ENCODE measurements around the gene A4GALT.

DNA sequence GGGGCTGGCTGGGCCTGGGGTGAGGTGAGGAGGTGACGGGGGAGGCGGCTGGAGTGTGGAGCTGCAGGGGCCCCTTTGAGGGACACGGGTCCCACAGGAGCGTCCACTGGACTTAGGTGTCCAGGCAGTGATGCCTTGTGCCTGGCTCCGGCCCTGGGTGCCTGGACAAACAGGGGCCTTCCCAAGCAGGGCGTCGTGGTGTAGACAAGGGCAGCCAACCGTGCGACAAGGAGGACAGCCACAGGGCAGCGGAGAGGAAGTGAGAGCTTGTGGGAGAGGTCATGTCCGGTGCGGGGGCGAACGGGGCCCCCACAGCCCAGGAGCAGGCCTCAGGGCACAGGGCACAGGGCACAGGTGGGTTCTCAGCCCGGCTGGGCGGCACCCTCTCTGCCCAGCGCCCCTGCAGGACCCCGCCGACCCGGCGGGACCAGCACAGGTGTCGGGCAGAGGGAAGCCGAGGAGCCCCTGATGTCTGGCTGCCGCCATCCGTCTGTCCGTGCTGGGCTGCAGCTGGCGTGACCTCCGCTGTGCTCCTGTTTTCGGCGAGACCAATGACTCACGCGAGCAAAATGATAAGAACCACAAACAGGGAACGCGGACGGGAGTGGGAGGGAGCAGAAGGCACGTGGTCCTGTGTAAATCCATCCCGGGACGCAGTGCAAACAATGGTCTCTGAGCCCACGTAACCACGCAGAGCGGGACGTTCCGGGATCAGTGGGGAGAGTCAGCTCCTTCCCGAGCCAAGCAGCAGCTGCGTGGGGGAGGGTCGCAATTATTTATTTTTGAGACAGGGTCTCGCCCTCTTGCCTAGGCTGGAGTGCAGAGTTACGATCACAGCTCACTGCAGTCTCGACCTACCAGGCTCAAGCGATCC lies 49.1 kb upstream of the A4GALT start:
- TF ChIP-seq CTCF (IDR thresholded peaks at IDR 0.05): no peak
- TF ChIP-seq EZH2phosphoT487 (IDR thresholded peaks at IDR 0.05): no peak
- no peak for TF ChIP-seq EZH2 (IDR thresholded peaks at IDR 0.05)
